Measurements from ENCODE around the gene CNOT6L.

Gene CNOT6L

GRCh38 chr4:77800483-77801259, 18.5 kb downstream of the CNOT6L start:
- Histone ChIP-seq H3K4me1 (ENCODE audit: control insufficient read depth, insufficient read depth, low read length) (peaks cover 23% of the 10 kb centered on the region), H3K27ac (ENCODE audit: low read depth, low read length) (peak overlapping the region; percentile 76), H3K27me3 (ENCODE audit: control insufficient read depth, insufficient read depth, low read length) (no peaks in the 10 kb centered on the region), H3K36me3 (ENCODE audit: control insufficient read depth, insufficient read depth, low read length) (no peaks in the 10 kb centered on the region), H3K9ac (ENCODE audit: low read depth, low read length) (peak overlapping the region; percentile 36; the same call in 1 of the 2 replicates), H3K9me3 (ENCODE audit: control insufficient read depth, insufficient read depth, low read length) (no peaks in the 10 kb centered on the region), H3K4me3 (ENCODE audit: low read depth, low read length) (peak overlapping the region; percentile 11; the same call in 1 of the 2 replicates)

DNA sequence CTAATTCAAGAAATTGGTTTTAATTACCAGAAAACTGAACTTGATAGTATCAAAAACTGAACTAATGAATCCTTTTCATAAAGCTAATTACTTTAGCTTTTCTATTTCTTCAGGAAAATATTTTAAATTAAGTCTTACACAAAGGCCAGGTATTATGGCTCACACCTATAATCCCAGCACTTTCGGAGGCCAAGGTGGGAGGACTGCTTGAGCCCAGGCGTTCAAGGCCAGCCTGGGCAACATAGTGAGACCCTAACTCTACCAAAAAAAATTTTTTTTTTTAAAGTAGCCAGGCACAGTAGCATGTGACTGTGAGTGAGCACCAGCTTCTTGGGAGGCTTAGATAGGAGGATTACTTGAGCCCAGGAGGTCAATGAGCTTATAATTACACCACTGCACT, 19.1 kb downstream of the CNOT6L start:
- H3K4me1 ChIP-seq (ENCODE audit: control insufficient read depth, insufficient read depth, low read length) = peaks cover 23% of the 10 kb centered on the region
- no peak overlapping the region for H3K27ac ChIP-seq (ENCODE audit: low read depth, low read length)
- H3K9ac ChIP-seq (ENCODE audit: low read depth, low read length) = no peak overlapping the region
- H3K9me3 ChIP-seq (ENCODE audit: control insufficient read depth, insufficient read depth, low read length) = no peaks in the 10 kb centered on the region
- H3K27me3 ChIP-seq (ENCODE audit: control insufficient read depth, insufficient read depth, low read length) = no peaks in the 10 kb centered on the region
- no peaks in the 10 kb centered on the region for H3K36me3 ChIP-seq (ENCODE audit: control insufficient read depth, insufficient read depth, low read length)
- no peak overlapping the region for H3K4me3 ChIP-seq (ENCODE audit: low read depth, low read length)

DNA sequence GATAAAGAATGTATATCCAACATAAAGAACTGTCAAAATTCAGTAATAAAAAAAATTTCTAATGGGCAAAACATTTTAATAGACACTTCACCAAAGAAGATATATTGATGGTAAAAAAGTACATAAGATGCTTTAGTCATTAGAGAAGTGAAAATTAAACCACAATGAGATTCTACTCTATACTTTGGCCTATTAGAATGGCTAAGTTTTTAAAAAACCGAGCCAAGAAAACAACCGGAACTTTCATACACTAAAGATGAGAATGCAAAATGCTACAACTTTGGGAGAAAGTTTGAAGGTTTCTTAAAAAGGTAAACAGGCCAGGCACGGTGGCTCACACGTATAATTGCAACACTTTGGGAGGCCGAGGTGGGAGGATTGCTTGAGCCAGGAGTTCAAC, 20.8 kb downstream of the CNOT6L start:
- Histone ChIP-seq H3K4me1 (ENCODE audit: control insufficient read depth, insufficient read depth, low read length) (peaks cover 23% of the 10 kb centered on the region), H3K27ac (ENCODE audit: low read depth, low read length) (no peak overlapping the region), H3K27me3 (ENCODE audit: control insufficient read depth, insufficient read depth, low read length) (no peaks in the 10 kb centered on the region), H3K4me3 (ENCODE audit: low read depth, low read length) (no peak overlapping the region), H3K9ac (ENCODE audit: low read depth, low read length) (no peak overlapping the region), H3K36me3 (ENCODE audit: control insufficient read depth, insufficient read depth, low read length) (no peaks in the 10 kb centered on the region), H3K9me3 (ENCODE audit: control insufficient read depth, insufficient read depth, low read length) (no peaks in the 10 kb centered on the region)

GRCh38 chr4:77797239-77797638, 21.9 kb downstream of the CNOT6L start:
- no peaks in the 10 kb centered on the region for H3K36me3 ChIP-seq (ENCODE audit: control insufficient read depth, insufficient read depth, low read length)

GRCh38 chr4:77795326-77795725, 23.8 kb downstream of the CNOT6L start:
- no peak overlapping the region for H3K9ac ChIP-seq (ENCODE audit: low read depth, low read length)
- H3K9me3 ChIP-seq (ENCODE audit: control insufficient read depth, insufficient read depth, low read length) = no peaks in the 10 kb centered on the region
- H3K27me3 ChIP-seq (ENCODE audit: control insufficient read depth, insufficient read depth, low read length) = no peaks in the 10 kb centered on the region
- H3K36me3 ChIP-seq (ENCODE audit: control insufficient read depth, insufficient read depth, low read length) = no peaks in the 10 kb centered on the region
- no peak overlapping the region for H3K27ac ChIP-seq (ENCODE audit: low read depth, low read length)
- H3K4me3 ChIP-seq (ENCODE audit: low read depth, low read length) = no peak overlapping the region
- no peaks in the 10 kb centered on the region for H3K4me1 ChIP-seq (ENCODE audit: control insufficient read depth, insufficient read depth, low read length)

More at GRCh38 chr4:77797239-77797638, 21.9 kb downstream of the CNOT6L start:
- Histone ChIP-seq H3K4me3 (ENCODE audit: low read depth, low read length) (no peak overlapping the region), H3K9ac (ENCODE audit: low read depth, low read length) (no peak overlapping the region), H3K9me3 (ENCODE audit: control insufficient read depth, insufficient read depth, low read length) (no peaks in the 10 kb centered on the region), H3K4me1 (ENCODE audit: control insufficient read depth, insufficient read depth, low read length) (peaks cover 19% of the 10 kb centered on the region), H3K27me3 (ENCODE audit: control insufficient read depth, insufficient read depth, low read length) (no peaks in the 10 kb centered on the region), H3K27ac (ENCODE audit: low read depth, low read length) (no peak overlapping the region)

- Histone ChIP-seq H3K27me3 (ENCODE audit: control insufficient read depth, insufficient read depth, low read length) (no peaks in the 10 kb centered on the region), H3K36me3 (ENCODE audit: control insufficient read depth, insufficient read depth, low read length) (no peaks in the 10 kb centered on the region), H3K4me1 (ENCODE audit: control insufficient read depth, insufficient read depth, low read length) (no peaks in the 10 kb centered on the region), H3K9me3 (ENCODE audit: control insufficient read depth, insufficient read depth, low read length) (no peaks in the 10 kb centered on the region), H3K9ac (ENCODE audit: low read depth, low read length) (no peak overlapping the region), H3K4me3 (ENCODE audit: low read depth, low read length) (no peak overlapping the region), H3K27ac (ENCODE audit: low read depth, low read length) (no peak overlapping the region)
Observed at GRCh38 chr4:77790146-77790545, 29.0 kb downstream of the CNOT6L start.

GRCh38 chr4:77788990-77789389, 30.2 kb downstream of the CNOT6L start:
- Histone ChIP-seq H3K36me3 (ENCODE audit: control insufficient read depth, insufficient read depth, low read length) (no peaks in the 10 kb centered on the region), H3K4me1 (ENCODE audit: control insufficient read depth, insufficient read depth, low read length) (no peaks in the 10 kb centered on the region), H3K9me3 (ENCODE audit: control insufficient read depth, insufficient read depth, low read length) (no peaks in the 10 kb centered on the region), H3K27me3 (ENCODE audit: control insufficient read depth, insufficient read depth, low read length) (no peaks in the 10 kb centered on the region), H3K4me3 (ENCODE audit: low read depth, low read length) (no peak overlapping the region), H3K9ac (ENCODE audit: low read depth, low read length) (no peak overlapping the region), H3K27ac (ENCODE audit: low read depth, low read length) (no peak overlapping the region)

DNA sequence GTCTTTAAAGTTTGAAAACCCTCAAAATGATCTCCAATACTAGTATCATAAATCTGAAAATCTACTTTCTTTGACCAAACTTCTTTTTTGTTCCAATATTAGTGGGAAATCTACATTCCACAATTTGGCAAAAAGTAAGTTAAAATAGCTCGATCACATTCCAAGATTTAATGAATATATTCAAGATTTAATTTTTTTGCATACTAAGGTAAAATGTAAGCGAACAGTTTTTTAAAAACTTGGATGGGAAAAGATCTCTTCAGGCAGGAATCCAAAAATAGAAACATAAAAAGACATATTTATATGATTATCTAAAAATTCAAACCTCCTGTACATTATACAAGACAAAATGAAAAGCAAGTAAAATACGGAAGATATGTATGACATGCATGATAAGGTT, 31.2 kb downstream of the CNOT6L start:
- no peak overlapping the region for H3K27ac ChIP-seq (ENCODE audit: low read depth, low read length)
- no peaks in the 10 kb centered on the region for H3K4me1 ChIP-seq (ENCODE audit: control insufficient read depth, insufficient read depth, low read length)
- H3K9ac ChIP-seq (ENCODE audit: low read depth, low read length) = no peak overlapping the region

GRCh38 chr4:77785669-77786068, 33.5 kb downstream of the CNOT6L start:
- H3K4me1 ChIP-seq (ENCODE audit: control insufficient read depth, insufficient read depth, low read length) = no peaks in the 10 kb centered on the region

More for the DNA sequence above, 31.2 kb downstream of the CNOT6L start:
- H3K27me3 ChIP-seq (ENCODE audit: control insufficient read depth, insufficient read depth, low read length) = no peaks in the 10 kb centered on the region
- H3K4me3 ChIP-seq (ENCODE audit: low read depth, low read length) = no peak overlapping the region
- H3K9me3 ChIP-seq (ENCODE audit: control insufficient read depth, insufficient read depth, low read length) = no peaks in the 10 kb centered on the region
- no peaks in the 10 kb centered on the region for H3K36me3 ChIP-seq (ENCODE audit: control insufficient read depth, insufficient read depth, low read length)

GRCh38 chr4:77783895-77784294, 35.3 kb downstream of the CNOT6L start:
- Histone ChIP-seq H3K4me1 (ENCODE audit: control insufficient read depth, insufficient read depth, low read length) (no peaks in the 10 kb centered on the region), H3K27ac (ENCODE audit: low read depth, low read length) (no peak overlapping the region), H3K4me3 (ENCODE audit: low read depth, low read length) (no peak overlapping the region), H3K9ac (ENCODE audit: low read depth, low read length) (no peak overlapping the region), H3K27me3 (ENCODE audit: control insufficient read depth, insufficient read depth, low read length) (no peaks in the 10 kb centered on the region), H3K36me3 (ENCODE audit: control insufficient read depth, insufficient read depth, low read length) (no peaks in the 10 kb centered on the region), H3K9me3 (ENCODE audit: control insufficient read depth, insufficient read depth, low read length) (no peaks in the 10 kb centered on the region)

More at GRCh38 chr4:77785669-77786068, 33.5 kb downstream of the CNOT6L start:
- Histone ChIP-seq H3K9ac (ENCODE audit: low read depth, low read length) (no peak overlapping the region), H3K4me3 (ENCODE audit: low read depth, low read length) (no peak overlapping the region), H3K27me3 (ENCODE audit: control insufficient read depth, insufficient read depth, low read length) (no peaks in the 10 kb centered on the region), H3K36me3 (ENCODE audit: control insufficient read depth, insufficient read depth, low read length) (no peaks in the 10 kb centered on the region), H3K27ac (ENCODE audit: low read depth, low read length) (no peak overlapping the region), H3K9me3 (ENCODE audit: control insufficient read depth, insufficient read depth, low read length) (no peaks in the 10 kb centered on the region)

DNA sequence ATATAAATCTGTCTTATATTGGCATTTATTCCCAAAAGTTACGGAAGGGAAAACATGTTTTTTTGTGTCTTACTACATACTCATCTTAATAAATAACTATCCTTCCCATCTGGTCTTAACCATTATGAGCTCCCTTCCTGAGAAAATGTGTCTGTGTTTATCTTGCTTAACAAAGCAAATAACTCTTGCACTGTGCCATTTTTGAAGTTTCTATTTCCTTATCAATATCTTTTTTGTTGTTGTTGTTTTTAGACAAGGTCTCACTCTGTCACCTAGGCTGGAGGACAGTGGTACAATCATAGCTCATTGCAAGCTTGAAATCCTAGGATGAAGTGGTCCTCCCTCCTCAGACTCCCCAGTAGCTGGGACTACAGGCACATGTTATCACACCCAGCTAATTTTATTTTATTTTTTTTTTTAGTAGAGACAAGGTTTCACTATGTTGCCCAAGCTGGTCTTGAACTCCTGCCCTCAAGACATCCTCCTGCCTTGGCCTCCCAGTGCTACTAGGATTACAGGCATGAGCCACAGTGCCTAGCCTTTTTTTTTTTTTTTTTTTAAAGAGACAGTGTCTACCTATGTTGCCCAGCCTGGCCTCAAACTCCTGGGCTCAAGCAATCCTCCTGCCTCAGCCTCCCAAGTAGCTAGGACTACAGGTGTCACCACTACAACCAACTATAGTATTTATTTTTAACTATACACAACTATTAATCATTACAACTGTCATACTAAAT, 36.9 kb downstream of the CNOT6L start:
- Histone ChIP-seq H3K4me3 (ENCODE audit: low read depth, low read length) (no peak overlapping the region), H3K27me3 (ENCODE audit: control insufficient read depth, insufficient read depth, low read length) (no peaks in the 10 kb centered on the region), H3K4me1 (ENCODE audit: control insufficient read depth, insufficient read depth, low read length) (peaks cover under 1% of the 10 kb centered on the region; the same call in 1 of the 2 replicates), H3K9me3 (ENCODE audit: control insufficient read depth, insufficient read depth, low read length) (no peaks in the 10 kb centered on the region), H3K9ac (ENCODE audit: low read depth, low read length) (no peak overlapping the region), H3K36me3 (ENCODE audit: control insufficient read depth, insufficient read depth, low read length) (no peaks in the 10 kb centered on the region), H3K27ac (ENCODE audit: low read depth, low read length) (no peak overlapping the region)
